ENCODE measurements around the gene UPK2. TPM values are rescaled to one million over a fixed set of nuclear protein-coding genes. Genes with fewer than 3 reads are reported as not detected.

The UPK2 gene
- total and polyA plus RNA-seq, 10 of the 15 experiments (the other 5 are each of a cell fraction or from before 2014, with no cell fraction given): 0.07 to 1.0 (median 0.31) TPM; not detected in 7

DNA sequence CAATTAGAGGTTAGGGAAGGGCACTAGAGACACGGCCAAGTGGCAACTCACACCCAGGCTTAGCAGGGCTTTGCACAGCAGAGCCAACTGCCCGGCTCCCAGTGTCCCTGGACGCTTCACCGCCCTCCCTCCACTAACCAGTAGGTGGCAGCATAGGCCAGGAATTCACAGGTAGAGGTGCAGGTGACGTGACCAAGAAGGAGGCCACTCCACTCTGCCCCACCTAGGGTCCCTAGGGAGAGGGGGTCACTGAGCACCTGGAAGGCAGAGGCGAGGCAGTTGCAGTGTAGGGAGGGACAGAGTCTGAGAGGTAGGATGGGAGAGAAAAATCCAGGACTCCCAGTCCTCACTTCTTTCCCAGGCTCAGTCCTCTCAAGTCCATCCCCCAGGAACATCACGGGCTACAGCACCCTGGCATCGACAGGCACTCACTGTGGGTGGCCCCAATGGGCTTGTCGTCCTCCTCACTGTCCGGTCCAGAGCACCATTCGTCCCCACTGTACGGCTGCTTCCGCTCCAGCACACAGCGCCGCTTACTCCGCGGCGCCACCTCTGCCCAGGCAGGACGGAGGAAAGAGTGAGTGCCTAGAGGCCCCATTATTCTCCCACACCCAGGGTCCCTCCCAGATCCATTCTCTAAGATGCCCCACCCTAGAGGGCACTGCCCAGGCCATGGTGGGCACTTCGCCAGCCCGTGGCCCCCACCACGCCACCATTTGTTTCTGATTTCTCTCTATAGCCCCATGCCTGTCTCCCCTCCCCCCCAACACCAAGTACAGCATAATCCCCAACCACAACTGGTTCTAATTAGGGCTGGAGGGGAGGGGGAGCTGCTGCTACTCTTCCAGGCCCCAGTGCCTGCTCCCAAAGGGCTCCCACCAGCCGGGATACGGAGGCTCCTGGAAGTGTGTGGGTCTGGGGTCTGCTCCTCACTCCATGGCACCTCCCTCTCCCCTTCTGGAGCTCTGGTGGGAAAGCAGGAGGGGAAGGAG, 48.8 kb upstream of the UPK2 start (continued):
- TF ChIP-seq, protein P1, sequence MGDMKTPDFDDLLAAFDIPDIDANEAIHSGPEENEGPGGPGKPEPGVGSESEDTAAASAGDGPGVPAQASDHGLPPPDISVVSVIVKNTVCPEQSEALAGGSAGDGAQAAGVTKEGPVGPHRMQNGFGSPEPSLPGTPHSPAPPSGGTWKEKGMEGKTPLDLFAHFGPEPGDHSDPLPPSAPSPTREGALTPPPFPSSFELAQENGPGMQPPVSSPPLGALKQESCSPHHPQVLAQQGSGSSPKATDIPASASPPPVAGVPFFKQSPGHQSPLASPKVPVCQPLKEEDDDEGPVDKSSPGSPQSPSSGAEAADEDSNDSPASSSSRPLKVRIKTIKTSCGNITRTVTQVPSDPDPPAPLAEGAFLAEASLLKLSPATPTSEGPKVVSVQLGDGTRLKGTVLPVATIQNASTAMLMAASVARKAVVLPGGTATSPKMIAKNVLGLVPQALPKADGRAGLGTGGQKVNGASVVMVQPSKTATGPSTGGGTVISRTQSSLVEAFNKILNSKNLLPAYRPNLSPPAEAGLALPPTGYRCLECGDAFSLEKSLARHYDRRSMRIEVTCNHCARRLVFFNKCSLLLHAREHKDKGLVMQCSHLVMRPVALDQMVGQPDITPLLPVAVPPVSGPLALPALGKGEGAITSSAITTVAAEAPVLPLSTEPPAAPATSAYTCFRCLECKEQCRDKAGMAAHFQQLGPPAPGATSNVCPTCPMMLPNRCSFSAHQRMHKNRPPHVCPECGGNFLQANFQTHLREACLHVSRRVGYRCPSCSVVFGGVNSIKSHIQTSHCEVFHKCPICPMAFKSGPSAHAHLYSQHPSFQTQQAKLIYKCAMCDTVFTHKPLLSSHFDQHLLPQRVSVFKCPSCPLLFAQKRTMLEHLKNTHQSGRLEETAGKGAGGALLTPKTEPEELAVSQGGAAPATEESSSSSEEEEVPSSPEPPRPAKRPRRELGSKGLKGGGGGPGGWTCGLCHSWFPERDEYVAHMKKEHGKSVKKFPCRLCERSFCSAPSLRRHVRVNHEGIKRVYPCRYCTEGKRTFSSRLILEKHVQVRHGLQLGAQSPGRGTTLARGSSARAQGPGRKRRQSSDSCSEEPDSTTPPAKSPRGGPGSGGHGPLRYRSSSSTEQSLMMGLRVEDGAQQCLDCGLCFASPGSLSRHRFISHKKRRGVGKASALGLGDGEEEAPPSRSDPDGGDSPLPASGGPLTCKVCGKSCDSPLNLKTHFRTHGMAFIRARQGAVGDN (IDR thresholded peaks at IDR 0.05): no peak
- TF ChIP-seq SMC3 (IDR thresholded peaks at IDR 0.05; ENCODE audit: borderline replicate concordance, low read length): peak; percentile 97
- TF ChIP-seq RELA (IDR thresholded peaks at IDR 0.05; ENCODE audit: borderline replicate concordance, partially characterized antibody): no peak
- TF ChIP-seq ATF7 (IDR thresholded peaks at IDR 0.05; ENCODE audit: low read depth): peak; percentile 94
- peak; percentile 98 for TF ChIP-seq RAD21 (IDR thresholded peaks at IDR 0.05; ENCODE audit: insufficient read depth, low read depth, low read length)
- peak; percentile 90; the same call in 1 of the 2 replicates for TF ChIP-seq SMARCA5 (IDR thresholded peaks at IDR 0.05)
- TF ChIP-seq PAX5 (IDR thresholded peaks at IDR 0.05; ENCODE audit: borderline replicate concordance, low read depth, low read length): 0 out of 2 replicates have a peak, but pooled peaks have one; percentile 34
- TF ChIP-seq, protein P2, sequence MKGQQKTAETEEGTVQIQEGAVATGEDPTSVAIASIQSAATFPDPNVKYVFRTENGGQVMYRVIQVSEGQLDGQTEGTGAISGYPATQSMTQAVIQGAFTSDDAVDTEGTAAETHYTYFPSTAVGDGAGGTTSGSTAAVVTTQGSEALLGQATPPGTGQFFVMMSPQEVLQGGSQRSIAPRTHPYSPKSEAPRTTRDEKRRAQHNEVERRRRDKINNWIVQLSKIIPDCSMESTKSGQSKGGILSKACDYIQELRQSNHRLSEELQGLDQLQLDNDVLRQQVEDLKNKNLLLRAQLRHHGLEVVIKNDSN (IDR thresholded peaks at IDR 0.05; ENCODE audit: borderline replicate concordance, extremely low read length, insufficient read depth, low read depth, low read length): no peak
- peak; percentile 76 for TF ChIP-seq CREM (IDR thresholded peaks at IDR 0.05; ENCODE audit: low read depth)
- no peak for TF ChIP-seq SIX5 (IDR thresholded peaks at IDR 0.05; ENCODE audit: low read depth, low read length, severe bottlenecking)
- no peak for TF ChIP-seq ZNF274 (IDR thresholded peaks at IDR 0.05; ENCODE audit: insufficient read depth, insufficient read length)
- TF ChIP-seq NBN (IDR thresholded peaks at IDR 0.05): peak; percentile 39; the same call in 1 of the 2 replicates
- TF ChIP-seq DPF2 (IDR thresholded peaks at IDR 0.05): 0 out of 2 replicates have a peak, but pooled peaks have one; percentile 46
- 0 out of 2 replicates have a peak, but pooled peaks have one; percentile 49 for TF ChIP-seq RCOR1 (conservative IDR thresholded peaks at IDR 0.05; ENCODE audit: low read depth, low read length)
- TF ChIP-seq SPI1 (IDR thresholded peaks at IDR 0.05; ENCODE audit: borderline replicate concordance, insufficient read depth, low read depth, low read length): no peak
- TF ChIP-seq MEF2B (IDR thresholded peaks at IDR 0.05; ENCODE audit: partially characterized antibody, poor library complexity, severe bottlenecking): peak; percentile 96
- TF ChIP-seq, protein P3, sequence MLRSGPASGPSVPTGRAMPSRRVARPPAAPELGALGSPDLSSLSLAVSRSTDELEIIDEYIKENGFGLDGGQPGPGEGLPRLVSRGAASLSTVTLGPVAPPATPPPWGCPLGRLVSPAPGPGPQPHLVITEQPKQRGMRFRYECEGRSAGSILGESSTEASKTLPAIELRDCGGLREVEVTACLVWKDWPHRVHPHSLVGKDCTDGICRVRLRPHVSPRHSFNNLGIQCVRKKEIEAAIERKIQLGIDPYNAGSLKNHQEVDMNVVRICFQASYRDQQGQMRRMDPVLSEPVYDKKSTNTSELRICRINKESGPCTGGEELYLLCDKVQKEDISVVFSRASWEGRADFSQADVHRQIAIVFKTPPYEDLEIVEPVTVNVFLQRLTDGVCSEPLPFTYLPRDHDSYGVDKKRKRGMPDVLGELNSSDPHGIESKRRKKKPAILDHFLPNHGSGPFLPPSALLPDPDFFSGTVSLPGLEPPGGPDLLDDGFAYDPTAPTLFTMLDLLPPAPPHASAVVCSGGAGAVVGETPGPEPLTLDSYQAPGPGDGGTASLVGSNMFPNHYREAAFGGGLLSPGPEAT (IDR thresholded peaks at IDR 0.05; ENCODE audit: low read depth): no peak
- TF ChIP-seq RB1 (IDR thresholded peaks at IDR 0.05; ENCODE audit: borderline replicate concordance): peak; percentile 70; the same call in 1 of the 2 replicates
